Keratinocyte (primary cell): ENCODE measurements around the gene ITPA.

Experiments used
- CTCF ChIP-seq, 3 experiments: IDR thresholded peaks in 1 of 3; conservative IDR thresholded peaks in 1 of 3; optimal IDR thresholded peaks in 1 of 3; 2 replicates in 2 of 3; 3 replicates in 1 of 3; pipeline versions ENCODE3 to v1.5.1; 2011; ENCODE audit warnings: low read length in 3 of 3, mild to moderate bottlenecking in 3 of 3, moderate library complexity in 2 of 3, control low read depth in 1 of 3, inconsistent platforms in 1 of 3; ENCODE audit not compliant: insufficient read depth in 2 of 3; ENCODE audit errors: extremely low read depth in 1 of 3
- EZH2 ChIP-seq: IDR thresholded peaks from one replicate; pipeline ENCODE4 v1.6.1; 2012; ENCODE audit warnings: inconsistent platforms, mild to moderate bottlenecking, low read length, moderate library complexity

GRCh38 chr20:3238616-3239025 is 29.3 kb downstream of the ITPA start:
- TF ChIP-seq CTCF (optimal IDR thresholded peaks at IDR 0.05 in 1 of 3, IDR thresholded peaks at IDR 0.05 in 1 of 3, conservative IDR thresholded peaks at IDR 0.05 in 1 of 3; ENCODE audit: extremely low read depth in 1 of 3, insufficient read depth in 2 of 3, low read length in 3 of 3) (no peak), EZH2 (no peak)
